GM19455 (cell line): ENCODE measurements around the gene PTPN18.
A peak's percentile ranks its signal among the peaks of the same experiment; 100 is the strongest.
"Not testable (repeated sequence)": the region's sequence is repeated elsewhere in the genome, so short reads cannot be mapped to it uniquely, and the experiment has no call there.

Experiments
- ATAC-seq: cut with Tn5 transposase; IDR thresholded peaks from one replicate; pipeline ENCODE4 v1.9.1; 2021; ENCODE audit not compliant: unreplicated experiment

PTPN18 gene, protein sequence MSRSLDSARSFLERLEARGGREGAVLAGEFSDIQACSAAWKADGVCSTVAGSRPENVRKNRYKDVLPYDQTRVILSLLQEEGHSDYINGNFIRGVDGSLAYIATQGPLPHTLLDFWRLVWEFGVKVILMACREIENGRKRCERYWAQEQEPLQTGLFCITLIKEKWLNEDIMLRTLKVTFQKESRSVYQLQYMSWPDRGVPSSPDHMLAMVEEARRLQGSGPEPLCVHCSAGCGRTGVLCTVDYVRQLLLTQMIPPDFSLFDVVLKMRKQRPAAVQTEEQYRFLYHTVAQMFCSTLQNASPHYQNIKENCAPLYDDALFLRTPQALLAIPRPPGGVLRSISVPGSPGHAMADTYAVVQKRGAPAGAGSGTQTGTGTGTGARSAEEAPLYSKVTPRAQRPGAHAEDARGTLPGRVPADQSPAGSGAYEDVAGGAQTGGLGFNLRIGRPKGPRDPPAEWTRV

DNA sequence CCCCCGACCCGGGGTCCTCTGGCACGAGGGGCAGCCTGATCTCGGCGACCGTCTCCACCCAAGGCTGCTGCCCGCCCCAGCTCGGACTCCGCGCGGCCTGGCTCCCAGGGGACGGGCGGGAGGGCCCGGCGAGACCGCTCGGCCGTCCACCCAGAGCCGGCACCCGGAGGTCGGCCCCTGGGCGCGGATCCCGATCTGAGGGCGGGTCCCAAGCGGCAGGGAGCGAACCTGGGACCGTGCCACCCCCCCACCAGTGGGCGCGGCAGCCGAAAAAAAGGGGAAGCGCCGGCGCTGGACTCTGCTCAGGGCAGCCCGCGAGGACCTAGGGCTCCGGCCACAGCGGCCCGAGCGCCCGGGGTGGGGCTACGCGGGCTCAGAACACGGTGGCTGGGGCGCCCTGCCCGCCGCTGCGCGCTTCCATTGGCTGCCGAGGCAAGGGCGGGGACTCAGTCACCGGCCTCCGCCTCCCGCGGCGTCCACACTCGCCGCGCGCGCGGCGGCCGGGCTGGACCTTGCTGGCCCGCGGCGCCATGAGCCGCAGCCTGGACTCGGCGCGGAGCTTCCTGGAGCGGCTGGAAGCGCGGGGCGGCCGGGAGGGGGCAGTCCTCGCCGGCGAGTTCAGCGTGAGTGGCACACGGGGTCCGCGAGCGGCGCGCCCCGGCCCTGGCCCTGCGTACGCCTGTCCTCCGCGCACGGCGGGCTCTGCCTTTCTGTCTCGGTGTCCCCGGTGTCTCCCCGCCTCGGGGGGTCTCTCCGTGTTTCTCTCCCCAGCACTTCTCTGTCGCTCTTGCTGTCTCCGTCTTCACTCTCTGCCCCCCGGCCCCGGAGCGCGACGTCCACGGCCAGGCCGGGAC, at the start of gene PTPN18:
PTPN18 (plus strand) TSS at position 479 of the 854 bp plus-strand sequence; CDS start at position 531, 52 bp downstream.
- peak; percentile 91 for ATAC-seq

DNA sequence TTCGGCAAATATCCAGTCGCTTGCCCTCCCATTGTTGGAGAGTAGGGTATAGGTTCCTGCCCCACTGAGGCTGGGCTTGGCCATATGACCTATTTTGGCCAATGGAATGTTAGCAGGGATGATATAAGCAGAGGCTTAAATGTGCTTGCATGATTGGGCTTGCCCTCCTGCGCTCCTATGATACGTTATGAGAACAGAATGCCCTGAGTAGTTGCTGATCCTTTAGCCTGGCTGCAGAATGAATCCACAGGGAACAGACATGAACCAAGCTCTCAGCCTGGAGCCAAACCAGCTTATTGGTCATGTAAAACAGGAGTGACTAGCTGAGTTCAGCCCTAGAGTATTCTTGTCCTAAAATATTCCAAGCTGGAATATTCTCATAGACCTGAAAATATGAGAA, 48.0 kb upstream of the PTPN18 start:
- ATAC-seq, result no peak

GRCh38 chr2:130310881-130311280, 45.0 kb upstream of the PTPN18 start:
- no peak for ATAC-seq

- no peak for ATAC-seq
Measured at GRCh38 chr2:130313812-130314334, 42.0 kb upstream of the PTPN18 start.

GRCh38 chr2:130314377-130314776, 41.5 kb upstream of the PTPN18 start:
- ATAC-seq, result no peak

GRCh38 chr2:130316596-130316995, 39.3 kb upstream of the PTPN18 start:
- no peak for ATAC-seq

DNA sequence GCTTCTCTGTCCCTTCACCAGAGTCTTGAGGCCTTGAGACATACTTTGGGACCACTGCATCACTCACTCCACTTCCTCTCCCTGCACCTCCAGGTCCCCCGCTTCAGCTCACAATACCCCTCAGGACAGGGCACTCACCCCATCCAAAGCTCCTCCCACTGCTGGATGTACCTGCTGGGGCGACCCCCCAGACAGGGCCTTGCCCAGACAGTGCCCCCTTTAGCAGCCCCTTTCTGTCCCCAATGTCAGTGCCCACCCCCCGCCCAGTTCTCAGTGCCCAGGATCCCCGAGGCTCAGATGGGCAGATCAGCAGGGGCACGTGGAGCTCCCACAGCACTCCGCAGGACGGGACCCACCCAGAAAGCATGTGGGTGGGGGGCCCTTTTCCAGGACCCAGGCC, 37.0 kb upstream of the PTPN18 start:
- ATAC-seq, result no peak

DNA sequence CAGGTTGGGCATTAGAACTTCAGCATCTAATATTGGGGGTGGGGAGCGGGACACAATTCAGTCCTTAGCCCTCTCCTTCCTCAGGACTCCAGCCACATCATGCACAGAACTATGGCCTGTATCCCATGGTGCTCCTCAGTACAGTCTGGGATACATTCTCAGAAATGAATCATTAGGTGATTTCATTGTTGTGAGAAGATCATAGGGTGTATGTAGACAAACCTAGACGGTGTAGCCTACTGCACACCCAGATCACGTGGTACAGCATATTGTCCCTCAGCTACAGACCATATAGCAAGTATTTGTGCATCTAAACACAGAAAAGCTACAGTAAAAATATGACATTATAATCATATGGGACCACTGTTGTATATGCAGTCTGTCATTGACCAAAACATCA, 36.3 kb upstream of the PTPN18 start:
- no peak for ATAC-seq

DNA sequence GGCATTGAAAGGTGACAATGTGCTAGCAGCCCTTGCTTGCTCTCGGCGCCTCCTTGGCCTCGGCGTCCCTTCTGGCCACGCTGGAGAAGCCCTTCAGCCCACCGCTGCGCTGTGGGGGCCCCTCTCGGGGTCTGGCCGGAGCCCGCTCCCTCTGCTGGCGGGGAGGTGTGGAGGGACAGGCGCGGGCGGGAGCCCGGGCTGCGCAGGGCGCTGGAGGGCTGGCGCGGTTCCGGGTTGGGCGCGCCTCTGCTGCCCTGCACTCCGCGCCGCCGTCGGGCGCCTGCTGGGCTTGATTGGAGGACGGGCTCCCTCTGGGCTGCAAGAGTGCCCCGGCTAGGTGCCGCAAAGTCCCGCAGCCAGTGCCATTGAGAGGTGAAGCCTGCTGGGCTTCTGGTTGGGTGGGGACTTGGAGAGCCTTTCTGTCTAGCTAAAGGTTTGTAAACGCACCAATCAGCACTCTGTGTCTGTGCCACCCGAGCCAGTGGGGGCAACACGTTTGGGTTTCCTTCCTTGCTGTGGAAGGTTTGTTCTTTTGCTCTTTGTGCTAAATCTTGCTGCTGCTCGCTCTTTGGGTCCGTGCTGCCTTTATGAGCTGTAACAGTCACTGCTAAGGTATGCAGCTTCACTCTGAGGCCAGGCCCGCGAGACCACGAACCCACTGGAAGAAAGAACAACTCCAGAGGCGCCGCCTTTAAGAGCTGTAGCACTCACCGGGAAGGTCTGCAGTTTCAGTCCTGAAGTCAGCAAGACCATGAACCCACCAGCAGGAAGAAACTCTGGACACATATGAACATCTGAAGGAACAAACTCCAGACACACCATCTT, 27.9 kb upstream of the PTPN18 start:
- no peak for ATAC-seq

DNA sequence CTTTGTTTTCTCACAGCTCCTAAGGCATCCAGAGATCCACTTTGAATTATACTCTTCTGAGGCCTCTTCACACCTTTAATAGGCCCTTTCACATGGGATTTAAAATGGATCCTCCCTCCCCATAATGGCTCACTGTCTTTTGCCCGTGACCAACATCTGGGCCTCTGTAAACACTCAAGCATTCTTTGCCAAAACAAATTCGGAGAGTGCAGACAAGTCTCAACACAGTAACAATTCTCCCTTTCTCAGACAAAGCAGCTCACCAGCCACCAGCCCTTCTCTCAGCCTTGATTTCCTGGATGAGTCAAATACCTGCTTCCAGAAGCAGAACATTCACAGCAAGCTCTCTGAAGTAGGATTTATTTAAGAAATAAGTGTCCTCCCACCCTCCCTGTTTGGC, 27.1 kb upstream of the PTPN18 start:
- ATAC-seq, result no peak

DNA sequence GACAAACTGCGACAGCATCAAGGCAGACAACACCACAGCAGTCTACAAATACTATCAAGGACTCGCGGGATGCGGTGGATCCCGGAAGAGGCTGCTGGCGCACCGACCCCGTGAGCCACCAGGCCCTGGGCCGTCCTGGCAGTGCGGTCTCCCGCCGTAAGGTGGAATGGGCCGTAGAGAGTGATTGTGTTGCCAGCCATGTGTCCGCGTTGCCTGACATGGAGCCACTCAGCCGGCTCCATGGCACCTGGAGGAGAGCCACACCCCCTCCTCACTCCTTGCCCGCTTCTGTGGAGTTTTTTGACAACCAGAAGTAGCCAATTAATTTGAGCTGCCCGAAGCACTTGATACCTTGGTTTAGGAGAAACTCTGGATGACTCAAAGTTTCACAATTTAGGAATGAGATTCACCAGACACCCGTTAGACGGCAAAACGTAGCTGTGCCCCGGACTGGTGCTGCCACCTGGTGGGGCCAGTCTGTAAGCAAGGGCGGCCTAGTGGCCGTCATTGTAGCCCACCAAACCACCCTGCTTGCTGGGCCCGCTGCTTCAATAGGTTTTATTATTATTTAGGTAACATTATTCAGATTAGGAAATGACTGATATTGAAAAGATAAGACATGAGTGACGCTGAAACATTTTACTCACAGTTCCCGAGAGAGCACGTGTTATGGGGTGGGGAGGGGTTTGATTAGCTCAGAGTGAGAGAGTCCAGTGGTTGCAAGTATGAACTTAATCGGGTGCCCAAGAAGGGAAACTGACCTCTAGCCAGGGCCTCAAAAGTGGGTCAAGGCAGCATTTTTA, 23.4 kb upstream of the PTPN18 start:
- ATAC-seq, result peak; percentile 89

DNA sequence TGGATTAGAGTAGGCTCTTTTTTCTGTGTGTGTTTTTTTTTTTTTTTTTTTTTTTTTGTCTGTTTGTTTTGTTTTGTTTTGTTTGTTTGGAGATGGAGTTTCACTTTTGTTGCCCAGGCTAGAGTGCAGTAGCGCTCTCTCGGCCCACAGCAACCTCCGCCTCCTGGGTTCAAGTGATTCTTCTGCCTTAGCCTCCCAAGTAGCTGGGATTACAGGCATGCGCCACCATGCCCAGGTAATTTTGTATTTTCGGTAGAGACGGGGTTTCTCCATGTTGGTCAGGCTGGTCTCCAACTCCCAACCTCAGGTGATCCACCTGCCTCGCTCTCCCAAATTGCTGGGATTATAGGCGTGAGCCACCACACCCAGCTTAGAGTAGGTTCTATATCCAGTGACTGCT, 22.6 kb upstream of the PTPN18 start:
- ATAC-seq, result not testable (repeated sequence)

GRCh38 chr2:130334026-130334425, 21.8 kb upstream of the PTPN18 start:
- ATAC-seq, result no peak

DNA sequence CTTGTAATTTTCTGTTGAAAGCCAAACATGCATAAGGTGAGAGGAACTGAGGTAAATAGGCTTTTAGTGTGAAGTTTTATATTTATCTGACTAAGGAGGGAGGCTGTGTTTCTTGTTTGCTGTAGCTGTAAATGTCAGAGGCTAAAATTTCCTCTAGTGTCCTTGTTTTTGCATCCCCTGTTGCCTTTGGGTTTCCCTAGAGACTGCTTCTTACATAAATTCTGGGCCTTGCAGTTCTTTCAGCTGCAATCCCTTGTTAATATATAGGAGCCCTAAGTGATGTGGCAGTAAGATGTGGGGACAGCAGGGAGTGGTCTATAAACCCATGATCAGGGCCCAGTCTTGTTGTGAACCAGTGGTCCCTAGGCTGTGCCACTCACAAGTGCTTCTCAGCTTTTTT, 20.6 kb upstream of the PTPN18 start:
- ATAC-seq, result no peak

- no peak for ATAC-seq
Measured at GRCh38 chr2:130336150-130336876, 19.5 kb upstream of the PTPN18 start.

DNA sequence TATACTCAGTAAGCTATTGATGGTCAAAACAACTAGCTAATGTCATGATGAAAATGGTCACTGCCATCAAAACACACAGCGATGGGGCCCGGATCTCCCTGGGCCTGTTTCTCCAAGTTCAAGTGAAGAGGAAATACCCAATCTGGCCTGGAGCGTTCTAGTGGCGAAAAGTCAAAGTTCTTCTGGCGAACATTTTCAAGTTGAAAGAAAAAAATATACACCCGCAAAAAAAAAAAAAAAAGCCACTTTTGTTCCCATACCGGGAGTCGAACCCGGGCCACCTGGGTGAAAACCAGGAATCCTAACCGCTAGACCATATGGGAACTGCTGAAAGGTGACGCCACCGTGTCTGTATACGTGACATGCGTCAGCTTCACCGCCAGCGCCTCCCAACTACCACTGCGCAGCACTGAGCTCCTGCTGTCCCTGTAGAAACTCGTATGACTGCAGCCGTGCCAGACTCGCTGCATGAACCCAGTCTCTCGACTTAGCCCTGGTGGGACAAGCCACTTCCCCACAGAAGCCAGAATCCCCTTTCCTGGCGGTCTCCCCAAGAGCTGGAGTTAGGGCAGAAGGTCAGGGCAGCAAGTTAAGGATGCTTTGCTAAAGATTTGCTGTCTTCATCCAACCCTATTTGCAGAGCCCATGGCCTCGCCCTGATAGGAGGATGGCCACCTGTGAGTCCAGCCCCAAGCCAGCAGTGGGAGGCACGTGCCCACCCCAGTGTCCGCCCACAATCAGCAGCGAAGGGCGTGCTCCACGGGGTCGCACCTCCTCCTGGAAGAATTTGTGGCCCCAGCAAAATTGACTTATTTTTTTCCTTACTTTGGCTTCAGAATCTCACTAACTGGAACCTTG, 18.8 kb upstream of the PTPN18 start:
- ATAC-seq, result no peak

DNA sequence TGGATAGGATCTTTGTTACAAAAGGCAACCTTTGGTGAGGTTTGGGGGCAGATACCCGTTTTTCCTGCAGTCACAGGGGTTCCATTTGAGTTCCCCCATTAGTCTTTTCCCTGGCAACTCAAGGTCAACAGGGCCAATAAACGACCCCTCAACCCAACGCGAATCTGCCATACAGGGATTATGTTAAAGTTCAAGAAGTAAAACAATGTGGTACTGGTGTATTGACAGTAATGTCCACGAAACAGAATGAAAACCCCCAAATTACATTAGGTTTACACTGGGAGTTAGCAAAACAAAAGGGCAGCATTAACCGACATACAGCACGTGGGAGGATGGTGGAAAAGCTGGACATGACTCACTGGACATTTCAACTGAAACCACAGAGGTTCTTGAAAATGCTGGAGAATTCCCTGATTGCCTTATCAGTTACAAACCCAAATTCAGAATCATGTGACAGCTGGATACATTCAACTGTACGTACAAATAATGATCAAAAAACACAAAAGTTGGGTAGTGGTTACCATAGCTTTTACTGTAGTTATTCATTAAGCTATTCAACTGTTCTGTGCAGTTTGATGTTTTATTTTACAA, 18.0 kb upstream of the PTPN18 start:
- ATAC-seq, result no peak

- ATAC-seq, result no peak
Measured at GRCh38 chr2:130338793-130339345, 17.0 kb upstream of the PTPN18 start.
